ENCODE measurements around the gene COL9A1. TPM values are rescaled to one million over a fixed set of nuclear protein-coding genes. Genes with fewer than 3 reads are reported as not detected.

COL9A1 gene
- total and polyA plus RNA-seq, 2 of the 4 experiments (the other 2 are of a cell fraction) = not detected

DNA sequence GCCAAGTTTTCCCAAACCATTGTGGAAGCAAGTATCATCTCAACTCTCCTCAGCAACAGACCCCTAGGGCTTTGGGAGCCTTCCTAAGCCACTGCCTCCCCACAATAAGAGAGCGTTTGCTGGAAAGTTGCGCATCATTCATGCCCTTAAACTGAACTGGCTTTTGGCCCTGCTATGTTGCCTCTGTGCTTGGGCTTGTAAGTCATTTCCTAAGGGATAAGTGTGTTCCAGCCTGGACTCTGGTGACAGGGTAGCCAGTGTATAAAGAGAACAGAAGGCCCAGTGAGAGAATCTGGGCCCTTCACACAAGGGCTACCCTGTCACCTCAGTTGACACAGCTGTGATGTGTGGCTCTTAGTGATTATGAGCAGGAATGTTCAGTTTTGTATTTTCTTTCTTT is 77.8 kb downstream of the COL9A1 start:
- H2AK5ac ChIP-seq (ENCODE audit: low read depth, low read length) = no peak overlapping the region
- H3K14ac ChIP-seq (replicated peaks; ENCODE audit: low read depth, low read length) = no peak overlapping the region
- no peaks in the 10 kb centered on the region for H4K20me1 ChIP-seq (ENCODE audit: insufficient read depth, low read length)
- H2BK120ac ChIP-seq (ENCODE audit: low read depth, low read length) = no peak overlapping the region
- H3K23ac ChIP-seq (ENCODE audit: low read depth, low read length) = no peak overlapping the region
- no peaks in the 10 kb centered on the region for H3K4me1 ChIP-seq (ENCODE audit: control insufficient read depth, insufficient read depth, low read length)
- intact Hi-C loops (cut with micrococcal nuclease) (no loop called here), in situ Hi-C loops (cut with MboI; ENCODE audit: low sequenced_read_pairs) (no loop called here), dilution Hi-C loops (cut with HindIII; ENCODE audit: low sequenced_read_pairs, unreplicated experiment) (no loop called here)
- no peak overlapping the region for H4K8ac ChIP-seq (ENCODE audit: low read depth in 2 of 2, low read length in 2 of 2)
- no peak overlapping the region for H3K4me2 ChIP-seq (ENCODE audit: low read depth, low read length)
- no peaks in the 10 kb centered on the region for H3K9me3 ChIP-seq (ENCODE audit: control insufficient read depth, insufficient read depth, low read length)
- H2BK5ac ChIP-seq (ENCODE audit: low read depth, low read length, poor library complexity, severe bottlenecking) = no peak overlapping the region
- H2AFZ ChIP-seq (replicated peaks; ENCODE audit: low read length, poor library complexity) = no peak overlapping the region
- no peaks in the 10 kb centered on the region for H3K36me3 ChIP-seq (ENCODE audit: control insufficient read depth, insufficient read depth, low read length)
- no peaks in the 10 kb centered on the region for H3K79me1 ChIP-seq (ENCODE audit: low read depth in 1 of 2, low read length in 2 of 2)
- no peak overlapping the region for H2BK20ac ChIP-seq (ENCODE audit: low read depth, low read length)
- no peak overlapping the region for H3K4me3 ChIP-seq (ENCODE audit: insufficient read depth, low read depth, low read length)
- WGBS, 2 experiments (ENCODE audit: extremely low coverage in 2 of 2, insufficient read length in 1 of 2) = no CpG with 5 or more reads among the region's 2 CpGs
- ATAC-seq (ENCODE audit: low read depth) = no peak
- no peak overlapping the region for H3K56ac ChIP-seq (ENCODE audit: extremely low read depth, insufficient read depth, low read length)
- TF ChIP-seq, protein P1, sequence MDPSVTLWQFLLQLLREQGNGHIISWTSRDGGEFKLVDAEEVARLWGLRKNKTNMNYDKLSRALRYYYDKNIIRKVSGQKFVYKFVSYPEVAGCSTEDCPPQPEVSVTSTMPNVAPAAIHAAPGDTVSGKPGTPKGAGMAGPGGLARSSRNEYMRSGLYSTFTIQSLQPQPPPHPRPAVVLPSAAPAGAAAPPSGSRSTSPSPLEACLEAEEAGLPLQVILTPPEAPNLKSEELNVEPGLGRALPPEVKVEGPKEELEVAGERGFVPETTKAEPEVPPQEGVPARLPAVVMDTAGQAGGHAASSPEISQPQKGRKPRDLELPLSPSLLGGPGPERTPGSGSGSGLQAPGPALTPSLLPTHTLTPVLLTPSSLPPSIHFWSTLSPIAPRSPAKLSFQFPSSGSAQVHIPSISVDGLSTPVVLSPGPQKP (IDR thresholded peaks at IDR 0.05; ENCODE audit: borderline replicate concordance, low read depth, low read length) = no peak
- TF ChIP-seq CHD1 (IDR thresholded peaks at IDR 0.05; ENCODE audit: low read depth, low read length) (no peak), FOS (IDR thresholded peaks at IDR 0.05; ENCODE audit: low read depth, low read length) (no peak), CEBPB (IDR thresholded peaks at IDR 0.05; ENCODE audit: low read depth, low read length) (no peak), NFE2L2 (IDR thresholded peaks at IDR 0.05; ENCODE audit: low read depth, low read length) (no peak), POLR2A (IDR thresholded peaks at IDR 0.05; ENCODE audit: low read depth, low read length) (no peak), MXI1 (IDR thresholded peaks at IDR 0.05; ENCODE audit: borderline replicate concordance, low read depth, low read length) (no peak), RCOR1 (IDR thresholded peaks at IDR 0.05; ENCODE audit: insufficient replicate concordance, low read length) (no peak)
- TF ChIP-seq, protein P2, sequence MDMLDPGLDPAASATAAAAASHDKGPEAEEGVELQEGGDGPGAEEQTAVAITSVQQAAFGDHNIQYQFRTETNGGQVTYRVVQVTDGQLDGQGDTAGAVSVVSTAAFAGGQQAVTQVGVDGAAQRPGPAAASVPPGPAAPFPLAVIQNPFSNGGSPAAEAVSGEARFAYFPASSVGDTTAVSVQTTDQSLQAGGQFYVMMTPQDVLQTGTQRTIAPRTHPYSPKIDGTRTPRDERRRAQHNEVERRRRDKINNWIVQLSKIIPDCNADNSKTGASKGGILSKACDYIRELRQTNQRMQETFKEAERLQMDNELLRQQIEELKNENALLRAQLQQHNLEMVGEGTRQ (IDR thresholded peaks at IDR 0.05; ENCODE audit: low read depth, low read length) = no peak
- no peak overlapping the region for H3K4ac ChIP-seq (ENCODE audit: low read depth, low read length)
- H2AK9ac ChIP-seq (replicated peaks; ENCODE audit: low read depth, low read length, poor library complexity) = no peak overlapping the region
- DNase-seq = no peak
- no peaks in the 10 kb centered on the region for H3K9me1 ChIP-seq (ENCODE audit: insufficient read depth, low read length)
- ChIA-PET CTCF (no interaction called here), POLR2A (ENCODE audit: unreplicated experiment) (no interaction called here)
- no peak overlapping the region for H4K91ac ChIP-seq (ENCODE audit: insufficient read depth, low read depth, low read length)
- H3K9ac ChIP-seq (ENCODE audit: low read depth, low read length) = no peak overlapping the region
- BruUV-seq (replicated peaks) = no TSS peak
- H3K27ac ChIP-seq (ENCODE audit: insufficient read depth, low read length) = no peak overlapping the region
- H3K27me3 ChIP-seq (ENCODE audit: control insufficient read depth, insufficient read depth, low read length) = peaks cover 6% of the 10 kb centered on the region
- no peak overlapping the region for H4K5ac ChIP-seq (ENCODE audit: low read depth, low read length)
- H2BK15ac ChIP-seq (ENCODE audit: low read depth, low read length) = no peak overlapping the region
- H3K18ac ChIP-seq (ENCODE audit: low read depth, low read length) = no peak overlapping the region
